IMR-90 (cell line): Measurements from ENCODE around the gene PREP. TPM values are rescaled to one million over a fixed set of nuclear protein-coding genes. Genes with fewer than 3 reads are reported as not detected.

Source experiments
- ATAC-seq: fragments of 200-7000 bp; cut with Tn5 transposase; 2 replicates; pipeline ENCODE4 v1.9.1; 2020; ENCODE audit warnings: low read depth, mild to moderate bottlenecking, moderate library complexity
- BruUV-seq: library from RNA; stranded (reverse); fragments of 400-500 nt; replicated peaks from 2 replicates; lab custom pipeline; 2021; lab: Mats Ljungman, UMichigan
- CTCF ChIA-PET: fragments of 300-600 bp; formaldehyde crosslinking; extraction: SDS; loops from one replicate; lab custom pipeline; 2021; ENCODE audit warnings: antibody characterized with exemption; lab: Yijun Ruan, JAX
- POLR2A ChIA-PET: fragments of 300-600 bp; sonication (Branson Sonifier 250); formaldehyde crosslinking; loops from one replicate; lab custom pipeline; 2022; ENCODE audit warnings: antibody characterized with exemption; ENCODE audit not compliant: unreplicated experiment; lab: Charles Lee
- DNase-seq: peaks from one replicate; pipeline ENCODE4 v3.0.0; 2013
- H2AFZ ChIP-seq: replicated peaks from 2 replicates; pipeline ENCODE3; 2013; ENCODE audit warnings: low read length, mild to moderate bottlenecking; ENCODE audit not compliant: poor library complexity
- H2AK5ac ChIP-seq: 2 replicates; pipeline ENCODE4 v1.6.1; 2013; ENCODE audit warnings: low read depth, low read length, inconsistent platforms
- H2AK9ac ChIP-seq: replicated peaks from 2 replicates; pipeline ENCODE3; 2013; ENCODE audit warnings: mild to moderate bottlenecking, low read depth, low read length, moderate library complexity; ENCODE audit not compliant: poor library complexity
- H2BK120ac ChIP-seq: 2 replicates; pipeline ENCODE4 v1.6.1; 2013; ENCODE audit warnings: low read depth, low read length, inconsistent platforms
- H2BK15ac ChIP-seq: 3 replicates; pipeline ENCODE4 v1.6.1; 2013; ENCODE audit warnings: low read depth, low read length, inconsistent platforms
- H2BK20ac ChIP-seq: 2 replicates; pipeline ENCODE4 v1.6.1; 2013; ENCODE audit warnings: low read depth, mild to moderate bottlenecking, inconsistent platforms, low read length, moderate library complexity
- H2BK5ac ChIP-seq: 2 replicates; pipeline ENCODE4 v1.6.1; 2013; ENCODE audit warnings: mild to moderate bottlenecking, low read depth, low read length, inconsistent platforms; ENCODE audit not compliant: poor library complexity, severe bottlenecking
- H3K14ac ChIP-seq: replicated peaks from 2 replicates; pipeline ENCODE4 v1.6.1; 2013; ENCODE audit warnings: low read depth, low read length, inconsistent platforms
- H3K18ac ChIP-seq: 2 replicates; pipeline ENCODE4 v1.6.1; 2013; ENCODE audit warnings: low read depth, low read length, control low read depth
- H3K23ac ChIP-seq: 2 replicates; pipeline ENCODE4 v1.6.1; 2013; ENCODE audit warnings: low read depth, low read length, inconsistent platforms
- H3K27ac ChIP-seq: 2 replicates; pipeline ENCODE4 v1.5.1; 2013; ENCODE audit warnings: mild to moderate bottlenecking, control low read depth, low read length; ENCODE audit not compliant: insufficient read depth
- H3K27me3 ChIP-seq: 2 replicates; pipeline ENCODE4 v1.6.1; 2013; ENCODE audit warnings: low read length; ENCODE audit not compliant: control insufficient read depth, insufficient read depth
- H3K36me3 ChIP-seq: 2 replicates; pipeline ENCODE4 v1.6.1; 2013; ENCODE audit warnings: low read length, mixed read lengths; ENCODE audit not compliant: control insufficient read depth, insufficient read depth
- H3K4ac ChIP-seq: 2 replicates; pipeline ENCODE4 v1.6.1; 2013; ENCODE audit warnings: low read depth, low read length, inconsistent platforms
- H3K4me1 ChIP-seq: 2 replicates; pipeline ENCODE4 v1.6.1; 2013; ENCODE audit warnings: low read length, mixed read lengths; ENCODE audit not compliant: control insufficient read depth, insufficient read depth
- H3K4me2 ChIP-seq: 2 replicates; pipeline ENCODE4 v1.6.1; 2013; ENCODE audit warnings: low read depth, mild to moderate bottlenecking, control low read depth, low read length, moderate library complexity
- H3K4me3 ChIP-seq: 2 replicates; pipeline ENCODE4 v1.5.1; 2013; ENCODE audit warnings: low read depth, mild to moderate bottlenecking, control low read depth, low read length, moderate library complexity; ENCODE audit not compliant: insufficient read depth
- H3K56ac ChIP-seq: 2 replicates; pipeline ENCODE4 v1.6.1; 2013; ENCODE audit warnings: low read length, inconsistent platforms; ENCODE audit not compliant: insufficient read depth; ENCODE audit errors: extremely low read depth
- H3K79me1 ChIP-seq, 2 experiments: 2 replicates each; pipeline ENCODE4 v1.6.1; 2013; ENCODE audit warnings: low read length in 2 of 2, inconsistent platforms in 1 of 2, low read depth in 1 of 2
- H3K9ac ChIP-seq: 2 replicates; pipeline ENCODE4 v1.6.1; 2013; ENCODE audit warnings: low read depth, low read length, control low read depth
- H3K9me1 ChIP-seq: 2 replicates; pipeline ENCODE4 v1.6.1; 2013; ENCODE audit warnings: low read length, inconsistent platforms; ENCODE audit not compliant: insufficient read depth
- H3K9me3 ChIP-seq: 2 replicates; pipeline ENCODE4 v1.6.1; 2013; ENCODE audit warnings: low read length; ENCODE audit not compliant: control insufficient read depth, insufficient read depth
- H4K20me1 ChIP-seq: 2 replicates; pipeline ENCODE4 v1.6.1; 2013; ENCODE audit warnings: low read length, inconsistent platforms; ENCODE audit not compliant: insufficient read depth
- H4K5ac ChIP-seq: 2 replicates; pipeline ENCODE4 v1.6.1; 2013; ENCODE audit warnings: mild to moderate bottlenecking, low read depth, low read length, control low read depth
- H4K8ac ChIP-seq, 2 experiments: 2 replicates each; pipeline ENCODE4 v1.6.1; 2013; ENCODE audit warnings: low read depth in 2 of 2, low read length in 2 of 2, control low read depth in 1 of 2, inconsistent platforms in 1 of 2
- H4K91ac ChIP-seq: 2 replicates; pipeline ENCODE4 v1.6.1; 2013; ENCODE audit warnings: low read depth, low read length, inconsistent platforms; ENCODE audit not compliant: insufficient read depth
- BHLHE40 ChIP-seq: fragments of 150-350 bp; IDR thresholded peaks from 2 replicates; pipeline ENCODE4 v1.6.1; 2016; ENCODE audit warnings: mild to moderate bottlenecking, low read depth, low read length
- CEBPB ChIP-seq: IDR thresholded peaks from 2 replicates; pipeline ENCODE4 v1.6.1; 2012; ENCODE audit warnings: low read depth, low read length, improper control_type of control experiment
- CHD1 ChIP-seq: IDR thresholded peaks from 2 replicates; pipeline ENCODE4 v1.6.1; 2012; ENCODE audit warnings: low read depth, low read length, improper control_type of control experiment
- FOS ChIP-seq: fragments of 150-350 bp; IDR thresholded peaks from 2 replicates; pipeline ENCODE4 v1.6.1; 2016; ENCODE audit warnings: low read depth, low read length
- MAFK ChIP-seq: IDR thresholded peaks from 2 replicates; pipeline ENCODE4 v1.6.1; 2012; ENCODE audit warnings: low read depth, low read length, improper control_type of control experiment
- NFE2L2 ChIP-seq: fragments of 150-350 bp; IDR thresholded peaks from 2 replicates; pipeline ENCODE4 v1.6.1; 2016; ENCODE audit warnings: low read depth, mild to moderate bottlenecking, low read length
- RAD21 ChIP-seq: IDR thresholded peaks from 2 replicates; pipeline ENCODE4 v1.6.1; 2012; ENCODE audit warnings: low read length, improper control_type of control experiment
- RFX5 ChIP-seq: IDR thresholded peaks from 2 replicates; pipeline ENCODE4 v1.8.0; 2012; ENCODE audit warnings: low read depth, mild to moderate bottlenecking, low read length, moderate library complexity
- SMC3 ChIP-seq: fragments of 150-350 bp; IDR thresholded peaks from 2 replicates; pipeline ENCODE4 v1.6.1; 2016; ENCODE audit warnings: low read depth, mild to moderate bottlenecking, antibody characterized with exemption, low read length, moderate library complexity
- WGBS, 2 experiments: methylation state at CpG; one replicate each; pipeline versions ENCODE4 v1.1.5 to v1.1.7; 2013; ENCODE audit warnings: missing lambda C conversion rate in 2 of 2; ENCODE audit not compliant: insufficient read length in 1 of 2; ENCODE audit errors: extremely low coverage in 2 of 2; 5-methylcytosine and 5-hydroxymethylcytosine counted together
- dilution Hi-C: fragments of 300-500 bp; cut with HindIII; formaldehyde crosslinking; loops from one replicate; pipeline ENCODE4 v1.14.3; 2018; ENCODE audit warnings: low sequenced_read_pairs; ENCODE audit not compliant: unreplicated experiment
- in situ Hi-C: fragments of 300-500 bp; cut with MboI; formaldehyde crosslinking; loops from 3 replicates; pipeline ENCODE4 v1.14.3; 2019; ENCODE audit warnings: low sequenced_read_pairs, inconsistent platforms, mixed read lengths
- intact Hi-C: fragments of 100-400 bp; cut with micrococcal nuclease; formaldehyde crosslinking; loops from 2 replicates; pipeline ENCODE4 v1.10.0; 2022
- polyA plus RNA-seq, 3 experiments: library from polyadenylated mRNA; depleted of rRNA; stranded (reverse); fragments of >200 nt; gene quantifications; 2 replicates each; pipeline ENCODE4 v1.2.3, GENCODE V29; 2012; ENCODE audit warnings: low replicate concordance in 1 of 3
- total RNA-seq: library from RNA; depleted of rRNA; stranded (reverse); fragments of >200 nt; gene quantifications from 2 replicates; pipeline ENCODE4 v1.2.3, GENCODE V29; 2012

Gene PREP
- total and polyA plus RNA-seq, 2 of the 4 experiments (the other 2 are of a cell fraction): 21.0 to 25.7 TPM

- TF ChIP-seq CEBPB (no peak), NFE2L2 (no peak), RAD21 (no peak), FOS (no peak), CHD1 (no peak), MAFK (no peak), BHLHE40 (no peak), RFX5 (no peak), SMC3 (no peak)
- Histone ChIP-seq H3K4me3 (no peak overlapping the region), H3K9me3 (no peaks in the 10 kb centered on the region), H4K91ac (no peak overlapping the region), H2AFZ (no peak overlapping the region), H3K4me1 (no peaks in the 10 kb centered on the region), H3K4me2 (peak overlapping the region; percentile 24; the same call in 1 of the 2 replicates), H4K20me1 (no peaks in the 10 kb centered on the region), H3K27me3 (no peaks in the 10 kb centered on the region), H3K14ac (no peak overlapping the region), H3K56ac (no peak overlapping the region), H2BK20ac (no peak overlapping the region), H4K8ac (no peak overlapping the region), H2BK5ac (no peak overlapping the region), H2AK9ac (no peak overlapping the region), H2BK15ac (no peak overlapping the region), H2BK120ac (no peak overlapping the region), H3K79me1 (peaks cover 0 to 7% of the 10 kb centered on the region in 2 experiments; a peak in 1 of 4 replicates), H3K4ac (no peak overlapping the region), H3K9me1 (peaks cover 6% of the 10 kb centered on the region; the same call in 1 of the 2 replicates), H3K36me3 (peaks cover 6% of the 10 kb centered on the region; the same call in 1 of the 2 replicates), H2AK5ac (no peak overlapping the region), H3K23ac (no peak overlapping the region), H4K5ac (no peak overlapping the region), H3K9ac (no peak overlapping the region), H3K18ac (no peak overlapping the region), H3K27ac (no peak overlapping the region)
- ChIA-PET POLR2A (no interaction called here), CTCF (no interaction called here)
- dilution Hi-C loops: no loop called here
- WGBS, 2 experiments: 81% methylated on average over 5 of the region's 18 CpGs; no CpG with 5 or more reads in 1 of the 2 experiments
- intact Hi-C loops: no loop called here
- in situ Hi-C loops: no loop called here
- ATAC-seq (peak; percentile 27; the same call in 1 of the 2 replicates), DNase-seq (no peak)
- no TSS peak for BruUV-seq
These were observed 100.9 kb downstream of the PREP start for GRCh38 chr6:105301756-105302616.
